Natural killer cell (primary cell): Measurements from ENCODE around the gene RALA. TPM values are rescaled to one million over a fixed set of nuclear protein-coding genes. Genes with fewer than 3 reads are reported as not detected.

Experiments used
- ATAC-seq, 3 donors: fragments of 150-1000 bp in 2 of 3; fragments of 200-7000 bp in 1 of 3; cut with Tn5 transposase; 1 replicate in 1 of 3; 2 replicates in 2 of 3; pipeline ENCODE4 v1.10.0; 2021; ENCODE audit warnings: mild to moderate bottlenecking in 2 of 3, moderate library complexity in 2 of 3
- DNase-seq, 2 donors: peaks; one replicate each; pipeline versions ENCODE4 v3.0.0 to v3.0.0-alpha.2; 2013 to 2021; ENCODE audit warnings: mixed read lengths in 1 of 2
- H3K27ac ChIP-seq: one replicate; pipeline ENCODE4 v1.5.1; 2013; ENCODE audit warnings: mild to moderate bottlenecking, low read length
- H3K27me3 ChIP-seq: one replicate; pipeline ENCODE4 v1.6.1; 2013; ENCODE audit warnings: low read length; ENCODE audit not compliant: control insufficient read depth, insufficient read depth
- H3K36me3 ChIP-seq: one replicate; pipeline ENCODE4 v1.6.1; 2013; ENCODE audit warnings: low read length; ENCODE audit not compliant: control insufficient read depth, insufficient read depth
- H3K4me1 ChIP-seq: one replicate; pipeline ENCODE4 v1.6.1; 2013; ENCODE audit warnings: low read length; ENCODE audit not compliant: control insufficient read depth, insufficient read depth
- H3K4me3 ChIP-seq: one replicate; pipeline ENCODE4 v1.5.1; 2013; ENCODE audit warnings: low read length
- H3K9me3 ChIP-seq: one replicate; pipeline ENCODE4 v1.6.1; 2013; ENCODE audit warnings: low read length; ENCODE audit not compliant: control insufficient read depth, insufficient read depth
- H3K27ac Mint-ChIP-seq, 2 donors: one replicate each; pipeline ENCODE4 v1.8.0; 2022; ENCODE audit warnings: mild to moderate bottlenecking in 2 of 2, mixed read lengths in 2 of 2, moderate library complexity in 1 of 2
- H3K27me3 Mint-ChIP-seq, 2 donors: one replicate each; pipeline ENCODE4 v1.8.0; 2022; ENCODE audit warnings: low read depth in 2 of 2, mixed read lengths in 2 of 2
- H3K36me3 Mint-ChIP-seq: one replicate; pipeline ENCODE4 v1.8.0; 2022; ENCODE audit warnings: mixed read lengths
- H3K4me1 Mint-ChIP-seq, 2 donors: one replicate each; pipeline ENCODE4 v1.8.0; 2022; ENCODE audit warnings: mixed read lengths in 2 of 2
- H3K4me3 Mint-ChIP-seq: one replicate; pipeline ENCODE4 v1.8.0; 2022; ENCODE audit warnings: mild to moderate bottlenecking, moderate library complexity, mixed read lengths
- H3K9me3 Mint-ChIP-seq, 2 donors: one replicate each; pipeline ENCODE4 v1.8.0; 2022; ENCODE audit warnings: mixed read lengths in 2 of 2
- WGBS: methylation state at CpG from one replicate; pipeline ENCODE4 v1.1.7; 2013; ENCODE audit warnings: missing lambda C conversion rate; ENCODE audit not compliant: insufficient coverage; 5-methylcytosine and 5-hydroxymethylcytosine counted together
- intact Hi-C: fragments of 100-400 bp; cut with micrococcal nuclease; formaldehyde crosslinking; loops from one replicate; pipeline ENCODE4 v1.14.2; 2022
- total RNA-seq, 4 donors: library from RNA; stranded (reverse); fragments of 120-200 nt in 1 of 4; gene quantifications; one replicate each; pipeline versions ENCODE4 v1.2.3 to v1.2.4, GENCODE V29; 2013 to 2022
- TF ChIP-seq, protein P1 (sequence below): fragments of 200-600 bp; IDR thresholded peaks from one replicate; pipeline ENCODE4 v1.8.0; 2022; ENCODE audit warnings: antibody characterized with exemption

Gene RALA
- total RNA-seq, 3 donors from 2014 or later (not counting 1 experiment from before 2014, with no cell fraction given), result 10.2 to 22.0 (median 16.8) TPM

DNA sequence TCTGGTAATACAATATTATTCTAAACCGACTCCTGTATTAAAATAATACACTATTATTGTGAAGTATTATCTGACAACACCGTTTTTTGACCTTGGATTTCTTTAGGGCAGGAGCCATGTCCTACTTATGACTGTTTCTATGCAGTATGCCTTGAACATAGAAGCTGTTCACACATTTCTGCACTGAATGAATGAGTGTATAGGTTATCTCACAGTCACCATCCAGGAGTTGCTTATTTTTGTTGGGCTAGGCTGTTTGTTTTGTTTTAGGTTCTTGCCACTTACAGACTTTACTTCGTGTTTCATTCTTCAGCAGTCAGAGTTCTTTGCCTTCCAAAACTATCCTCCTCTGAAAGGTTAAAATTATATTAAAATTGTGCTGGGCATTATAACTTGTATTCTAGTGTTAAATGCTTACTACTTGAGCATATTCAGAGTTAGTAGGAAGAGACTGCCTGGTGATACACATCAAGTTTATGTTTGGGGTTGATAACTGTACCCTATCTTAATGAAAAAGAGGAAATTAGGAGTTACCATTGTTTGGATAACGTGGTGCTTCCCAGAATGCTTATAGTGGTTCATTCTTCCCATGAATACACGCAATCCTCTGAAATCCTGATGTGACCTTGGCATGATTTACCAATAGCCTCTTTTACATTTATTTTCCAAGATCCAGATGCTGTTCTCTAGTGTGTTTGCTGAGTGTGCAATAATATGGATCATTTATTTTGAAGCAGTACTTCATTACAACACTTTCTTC lies 1.7 kb downstream of the RALA start:
- no peaks in the 10 kb centered on the region for H3K9me3 Mint-ChIP-seq
- peak overlapping the region in 1 of 2 donors; percentile 91 for H3K27ac Mint-ChIP-seq
- H3K4me3 Mint-ChIP-seq, result peak overlapping the region; percentile 100
- Histone ChIP-seq H3K27ac (no peak overlapping the region), H3K4me3 (no peak overlapping the region), H3K9me3 (no peaks in the 10 kb centered on the region), H3K36me3 (no peaks in the 10 kb centered on the region), H3K27me3 (no peaks in the 10 kb centered on the region), H3K4me1 (peaks cover 18% of the 10 kb centered on the region)
- peaks cover 43 to 45% of the 10 kb centered on the region in 2 donors for H3K4me1 Mint-ChIP-seq
- WGBS, result 77% methylated on average over 3 of the region's 5 CpGs
- no peak for ATAC-seq
- H3K27me3 Mint-ChIP-seq, result no peaks in the 10 kb centered on the region
- TF ChIP-seq, protein P1, sequence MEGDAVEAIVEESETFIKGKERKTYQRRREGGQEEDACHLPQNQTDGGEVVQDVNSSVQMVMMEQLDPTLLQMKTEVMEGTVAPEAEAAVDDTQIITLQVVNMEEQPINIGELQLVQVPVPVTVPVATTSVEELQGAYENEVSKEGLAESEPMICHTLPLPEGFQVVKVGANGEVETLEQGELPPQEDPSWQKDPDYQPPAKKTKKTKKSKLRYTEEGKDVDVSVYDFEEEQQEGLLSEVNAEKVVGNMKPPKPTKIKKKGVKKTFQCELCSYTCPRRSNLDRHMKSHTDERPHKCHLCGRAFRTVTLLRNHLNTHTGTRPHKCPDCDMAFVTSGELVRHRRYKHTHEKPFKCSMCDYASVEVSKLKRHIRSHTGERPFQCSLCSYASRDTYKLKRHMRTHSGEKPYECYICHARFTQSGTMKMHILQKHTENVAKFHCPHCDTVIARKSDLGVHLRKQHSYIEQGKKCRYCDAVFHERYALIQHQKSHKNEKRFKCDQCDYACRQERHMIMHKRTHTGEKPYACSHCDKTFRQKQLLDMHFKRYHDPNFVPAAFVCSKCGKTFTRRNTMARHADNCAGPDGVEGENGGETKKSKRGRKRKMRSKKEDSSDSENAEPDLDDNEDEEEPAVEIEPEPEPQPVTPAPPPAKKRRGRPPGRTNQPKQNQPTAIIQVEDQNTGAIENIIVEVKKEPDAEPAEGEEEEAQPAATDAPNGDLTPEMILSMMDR, result no peak
- DNase-seq, result no peak
- intact Hi-C loops, result loop anchor here (5.0 kb wide), 1 partner anchor 107 kb away; no protein-coding TSS in a partner anchor
- H3K36me3 Mint-ChIP-seq, result no peaks in the 10 kb centered on the region

- Mint-ChIP-seq H3K9me3 (no peaks in the 10 kb centered on the region), H3K4me3 (no peak overlapping the region), H3K27ac (peak overlapping the region in 1 of 2 donors; percentile 3), H3K4me1 (peaks cover 45 to 49% of the 10 kb centered on the region in 2 donors), H3K27me3 (no peaks in the 10 kb centered on the region), H3K36me3 (peaks cover 7% of the 10 kb centered on the region)
- TF ChIP-seq, protein P1, result no peak
- intact Hi-C loops, result no loop called here
- no peaks in the 10 kb centered on the region for H3K27me3 ChIP-seq
- H3K9me3 ChIP-seq, result no peaks in the 10 kb centered on the region
- no peak overlapping the region for H3K27ac ChIP-seq
- ATAC-seq, result no peak
- no peak overlapping the region for H3K4me3 ChIP-seq
- DNase-seq, result no peak
- H3K36me3 ChIP-seq, result peaks cover 11% of the 10 kb centered on the region
- H3K4me1 ChIP-seq, result peaks cover 12% of the 10 kb centered on the region
- WGBS, result 93% methylated on average over 8 of the region's 8 CpGs
These were observed 8.4 kb downstream of the RALA start for GRCh38 chr7:39631736-39632308.

DNA sequence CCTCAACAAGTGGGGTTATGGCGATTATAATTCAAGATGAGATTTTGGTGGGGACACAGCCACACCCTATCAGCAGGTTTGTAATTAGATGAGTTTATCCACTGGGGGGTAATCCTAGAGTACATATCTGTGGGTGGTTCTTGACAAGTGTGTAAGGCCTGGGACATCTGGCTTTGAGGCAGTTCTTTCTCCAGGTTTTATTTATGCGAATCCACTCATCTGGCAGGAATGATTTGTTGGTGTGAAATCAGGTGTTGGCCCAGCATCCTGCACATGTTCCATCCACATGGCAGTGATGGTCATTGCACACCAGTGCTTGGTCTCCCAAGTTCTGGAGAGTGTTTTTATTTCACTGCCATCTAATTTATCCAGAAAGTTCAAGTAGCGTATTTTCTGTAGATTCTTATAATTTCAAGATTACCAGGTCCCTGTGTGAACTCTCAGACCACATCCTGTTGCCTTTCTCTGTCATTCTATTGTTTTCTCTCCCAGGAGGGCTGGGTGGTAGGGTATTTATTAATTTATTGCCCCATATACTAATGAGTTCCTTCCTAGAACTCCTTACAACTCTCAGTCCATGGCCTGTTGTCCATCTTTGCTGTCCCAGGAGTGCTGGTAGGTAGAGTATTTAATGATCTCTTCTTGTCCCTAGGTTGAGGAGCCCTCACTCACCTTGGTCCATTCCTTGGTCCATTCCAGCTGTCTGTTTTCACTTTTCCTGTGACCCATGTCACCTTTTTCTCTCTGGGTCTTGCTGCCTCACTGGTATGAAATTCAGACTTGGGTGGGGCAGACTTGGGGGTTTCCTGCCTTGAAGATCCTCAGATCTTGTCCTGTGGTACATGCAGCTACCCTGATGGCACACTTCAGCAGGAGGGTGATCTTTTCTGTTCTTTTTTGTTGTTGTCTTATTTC lies 10.4 kb downstream of the RALA start:
- no peaks in the 10 kb centered on the region for H3K9me3 ChIP-seq
- intact Hi-C loops, result no loop called here
- Mint-ChIP-seq H3K4me3 (peak overlapping the region; percentile 67), H3K36me3 (peaks cover 7% of the 10 kb centered on the region), H3K9me3 (no peaks in the 10 kb centered on the region), H3K4me1 (peaks cover 57 to 59% of the 10 kb centered on the region in 2 donors), H3K27ac (peak overlapping the region; percentile 78 to 86), H3K27me3 (no peaks in the 10 kb centered on the region)
- H3K36me3 ChIP-seq, result peaks cover 13% of the 10 kb centered on the region
- peaks cover 12% of the 10 kb centered on the region for H3K4me1 ChIP-seq
- H3K4me3 ChIP-seq, result no peak overlapping the region
- 75% methylated on average over 2 of the region's 3 CpGs for WGBS
- ATAC-seq (peak; percentile 45 to 63 (median 52)), DNase-seq (peak in 1 of 2 donors; percentile 77)
- TF ChIP-seq, protein P1, result no peak
- no peaks in the 10 kb centered on the region for H3K27me3 ChIP-seq
- peak overlapping the region; percentile 20 for H3K27ac ChIP-seq
